Esophagus muscularis mucosa (tissue), 4 donors: ENCODE results near the gene CNTN5. TPM values are rescaled to one million over a fixed set of nuclear protein-coding genes. Genes with fewer than 3 reads are reported as not detected.

Experiments
- DNase-seq: peaks from one replicate; pipeline ENCODE4 v3.0.0-alpha.2; 2017; ENCODE audit errors: extremely low spot score
- H3K27ac ChIP-seq, 4 donors: fragments of 200-600 bp; sonication (generic); replicated peaks in 1 of 4; 1 replicate in 3 of 4; 2 replicates in 1 of 4; pipeline ENCODE4 v1.5.1; 2016 to 2019; ENCODE audit warnings: mild to moderate bottlenecking in 1 of 4
- H3K27me3 ChIP-seq, 4 donors: fragments of 200-600 bp; sonication (generic); one replicate each; pipeline versions ENCODE4 v1.5.1 to v1.6.0; 2016 to 2019
- H3K36me3 ChIP-seq, 4 donors: fragments of 200-600 bp; sonication (generic); one replicate each; pipeline ENCODE4 v1.5.1; 2016 to 2019
- H3K4me1 ChIP-seq, 4 donors: fragments of 200-600 bp; sonication (generic); one replicate each; pipeline ENCODE4 v1.5.1; 2016 to 2019
- H3K4me3 ChIP-seq, 4 donors: fragments of 200-600 bp; sonication (generic); 1 replicate in 2 of 4; 2 replicates in 2 of 4; pipeline ENCODE4 v1.5.1; 2016 to 2019; ENCODE audit warnings: mild to moderate bottlenecking in 4 of 4, moderate library complexity in 1 of 4
- H3K9me3 ChIP-seq, 4 donors: fragments of 200-600 bp; sonication (generic); 1 replicate in 3 of 4; 2 replicates in 1 of 4; pipeline ENCODE4 v1.5.1; 2016 to 2019
- CTCF ChIP-seq, 3 experiments: fragments of 200-600 bp in 2 of 3; fragments of 450-650 bp in 1 of 3; sonication (generic) in 2 of 3; IDR thresholded peaks; one replicate each; pipeline ENCODE4 v1.5.1; 2017 to 2019; ENCODE audit warnings: antibody characterized with exemption in 3 of 3, mild to moderate bottlenecking in 2 of 3, moderate library complexity in 1 of 3
- EP300 ChIP-seq: sonication (generic); formaldehyde crosslinking; IDR thresholded peaks from one replicate; pipeline ENCODE4 v1.6.1; 2017; ENCODE audit warnings: antibody characterized with exemption
- POLR2A ChIP-seq: fragments of 450-650 bp; IDR thresholded peaks from one replicate; pipeline ENCODE4 v1.6.1; 2017; ENCODE audit warnings: antibody characterized with exemption, moderate library complexity, mild to moderate bottlenecking, low read depth
- POLR2AphosphoS5 ChIP-seq, 2 donors: sonication (generic); formaldehyde crosslinking; IDR thresholded peaks; one replicate each; pipeline ENCODE4 v1.6.1; 2017; ENCODE audit warnings: antibody characterized with exemption in 2 of 2
- WGBS: methylation state at CpG from one replicate; pipeline ENCODE4 v1.1.5; 2018; 5-methylcytosine and 5-hydroxymethylcytosine counted together
- intact Hi-C: fragments of 100-400 bp; cut with DNase I; formaldehyde crosslinking; loops from one replicate; pipeline ENCODE4 v1.15.1; 2023
- total RNA-seq, 4 donors: library from RNA; depleted of rRNA; stranded (reverse); fragments of >200 nt; gene quantifications; one replicate each; pipeline versions ENCODE4 v1.1.0 to v1.2.1, GENCODE V29; 2016

Gene CNTN5
- total RNA-seq, 4 donors from 2014 or later = 0.06 TPM; not detected in 3

GRCh38 chr11:100308202-100308601 is 1287.5 kb downstream of the CNTN5 start:
- TF ChIP-seq POLR2AphosphoS5 (IDR thresholded peaks at IDR 0.05) = no peak
- no peak for TF ChIP-seq POLR2A
- no peak for TF ChIP-seq CTCF (IDR thresholded peaks at IDR 0.05)
- Histone ChIP-seq H3K4me3 (no peak overlapping the region), H3K36me3 (no peaks in the 10 kb centered on the region), H3K27me3 (no peaks in the 10 kb centered on the region), H3K9me3 (no peaks in the 10 kb centered on the region), H3K27ac (no peak overlapping the region), H3K4me1 (no peaks in the 10 kb centered on the region)
- DNase-seq = no peak
- intact Hi-C loops = no loop called here
- 82% methylated on average over 2 of the region's 2 CpGs for whole genome bisulfite sequencing

GRCh38 chr11:100315946-100316345 is 1295.2 kb downstream of the CNTN5 start:
- Histone ChIP-seq H3K9me3 (no peaks in the 10 kb centered on the region), H3K27ac (no peak overlapping the region), H3K36me3 (no peaks in the 10 kb centered on the region), H3K4me3 (no peak overlapping the region), H3K27me3 (no peaks in the 10 kb centered on the region), H3K4me1 (no peaks in the 10 kb centered on the region)
- WGBS = 86% methylated on average over 1 of the region's 1 CpG
- DNase-seq = no peak
- TF ChIP-seq EP300 (no peak), CTCF (IDR thresholded peaks at IDR 0.05) (no peak), POLR2AphosphoS5 (IDR thresholded peaks at IDR 0.05) (no peak), POLR2A (no peak)
- intact Hi-C loops = no loop called here

- whole genome bisulfite sequencing = 71% methylated on average over 3 of the region's 3 CpGs
- intact Hi-C loops = no loop called here
- Histone ChIP-seq H3K9me3 (no peaks in the 10 kb centered on the region), H3K27me3 (no peaks in the 10 kb centered on the region), H3K36me3 (no peaks in the 10 kb centered on the region), H3K4me1 (no peaks in the 10 kb centered on the region), H3K4me3 (no peak overlapping the region), H3K27ac (no peak overlapping the region)
- TF ChIP-seq POLR2A = no peak
- TF ChIP-seq POLR2AphosphoS5 (IDR thresholded peaks at IDR 0.05) = no peak
- no peak for TF ChIP-seq EP300
- TF ChIP-seq CTCF (IDR thresholded peaks at IDR 0.05) = no peak
- DNase-seq = no peak
Measured at GRCh38 chr11:100316952-100317351, 1296.2 kb downstream of the CNTN5 start.

- Histone ChIP-seq H3K4me1 (peaks cover 0 to 6% (median 2%) of the 10 kb centered on the region in 4 donors), H3K27ac (no peak overlapping the region), H3K36me3 (no peaks in the 10 kb centered on the region), H3K27me3 (no peaks in the 10 kb centered on the region), H3K4me3 (no peak overlapping the region), H3K9me3 (no peaks in the 10 kb centered on the region)
- no peak for DNase-seq
- WGBS = 86% methylated on average over 3 of the region's 3 CpGs
- no peak for TF ChIP-seq POLR2A
- TF ChIP-seq POLR2AphosphoS5 (IDR thresholded peaks at IDR 0.05) = no peak
- no peak for TF ChIP-seq CTCF (IDR thresholded peaks at IDR 0.05)
- no peak for TF ChIP-seq EP300
- intact Hi-C loops = no loop called here
Measured at GRCh38 chr11:100319691-100320090, 1298.9 kb downstream of the CNTN5 start.

- Histone ChIP-seq H3K4me3 (no peak overlapping the region), H3K27me3 (no peaks in the 10 kb centered on the region), H3K27ac (no peak overlapping the region), H3K9me3 (no peaks in the 10 kb centered on the region), H3K36me3 (no peaks in the 10 kb centered on the region), H3K4me1 (no peaks in the 10 kb centered on the region)
- no peak for DNase-seq
- intact Hi-C loops = no loop called here
- WGBS = 92% methylated on average over 2 of the region's 4 CpGs
- TF ChIP-seq EP300 (no peak), POLR2AphosphoS5 (IDR thresholded peaks at IDR 0.05) (no peak), POLR2A (no peak), CTCF (IDR thresholded peaks at IDR 0.05) (no peak)
Measured at GRCh38 chr11:100328626-100329340, 1308.0 kb downstream of the CNTN5 start.
